HEK293 (cell line): ENCODE measurements around the gene KIF4A.
"Not testable (repeated sequence)": the region's sequence is repeated elsewhere in the genome, so short reads cannot be mapped to it uniquely, and the experiment has no call there.

Experiments
- CTCF ChIA-PET: fragments of 350-600 bp; formaldehyde crosslinking; extraction: SDS; loops from one replicate; lab custom pipeline; 2021; ENCODE audit warnings: antibody characterized with exemption; lab: Yijun Ruan, JAX
- POLR2A ChIA-PET: fragments of 300-600 bp; formaldehyde crosslinking; extraction: SDS; loops from one replicate; lab custom pipeline; 2020; ENCODE audit warnings: antibody characterized with exemption, inconsistent platforms; lab: Yijun Ruan, JAX
- H3K27ac ChIP-seq: fragments of 200-500 bp; sonication (Bioruptor generic); 2 replicates; pipeline ENCODE4 v1.5.1; 2014; ENCODE audit warnings: low read depth, low read length, control low read depth, inconsistent platforms; ENCODE audit errors: extremely low read depth
- H3K36me3 ChIP-seq, 2 experiments: fragments of 200-500 bp in 1 of 2; sonication (Bioruptor generic) in 1 of 2; 1 replicate in 1 of 2; 2 replicates in 1 of 2; pipeline ENCODE4 v1.5.1; 2014 to 2017; ENCODE audit warnings: inconsistent platforms in 2 of 2, low read length in 2 of 2; ENCODE audit not compliant: control insufficient read depth in 2 of 2, insufficient read depth in 1 of 2
- H3K4me1 ChIP-seq: fragments of 200-500 bp; sonication (Bioruptor generic); 2 replicates; pipeline ENCODE4 v1.5.1; 2014; ENCODE audit warnings: mild to moderate bottlenecking, low read length, inconsistent platforms; ENCODE audit not compliant: control insufficient read depth, insufficient read depth
- H3K4me3 ChIP-seq: 2 replicates; pipeline ENCODE4 v1.5.1; 2011; ENCODE audit warnings: low read depth, mild to moderate bottlenecking, control low read depth, low read length, moderate library complexity
- H3K9me3 ChIP-seq: fragments of 200-500 bp; sonication (Bioruptor generic); 2 replicates; pipeline ENCODE4 v1.5.1; 2014; ENCODE audit warnings: low read depth, low read length, inconsistent platforms; ENCODE audit not compliant: control insufficient read depth, insufficient read depth
- GLIS2 ChIP-seq: fragments of 450-650 bp; formaldehyde crosslinking; IDR thresholded peaks from 2 replicates; pipeline ENCODE4 v1.5.1; 2016; ENCODE audit warnings: missing biosample characterization, missing genetic modification characterization
- ZBTB7A ChIP-seq: fragments of 450-650 bp; formaldehyde crosslinking; IDR thresholded peaks from 2 replicates; pipeline ENCODE4 v1.5.1; 2016; ENCODE audit warnings: low read depth, missing biosample characterization, missing genetic modification characterization
- ZNF16 ChIP-seq: fragments of 450-650 bp; formaldehyde crosslinking; IDR thresholded peaks from 2 replicates; pipeline ENCODE4 v1.5.1; 2016; ENCODE audit warnings: low read depth, missing biosample characterization, missing genetic modification characterization
- ZNF19 ChIP-seq: fragments of 450-650 bp; formaldehyde crosslinking; IDR thresholded peaks from 2 replicates; pipeline ENCODE4; 2016; ENCODE audit warnings: missing biosample characterization, missing genetic modification characterization, low read depth
- ZNF23 ChIP-seq: fragments of 450-650 bp; formaldehyde crosslinking; IDR thresholded peaks from 2 replicates; pipeline ENCODE4 v1.5.1; 2016; ENCODE audit warnings: missing biosample characterization, missing genetic modification characterization, borderline replicate concordance
- ZNF585B ChIP-seq: fragments of 450-650 bp; formaldehyde crosslinking; IDR thresholded peaks from 2 replicates; pipeline ENCODE4 v1.5.1; 2016; ENCODE audit warnings: missing biosample characterization, missing genetic modification characterization
- ZNF664 ChIP-seq: fragments of 450-650 bp; formaldehyde crosslinking; IDR thresholded peaks from 2 replicates; pipeline ENCODE4 v1.5.1; 2016; ENCODE audit warnings: missing biosample characterization, missing genetic modification characterization
- ZNF791 ChIP-seq: fragments of 450-650 bp; formaldehyde crosslinking; IDR thresholded peaks from 2 replicates; pipeline ENCODE4 v1.5.1; 2016; ENCODE audit warnings: missing biosample characterization, missing genetic modification characterization
- ZSCAN23 ChIP-seq: fragments of 450-650 bp; formaldehyde crosslinking; IDR thresholded peaks from 2 replicates; pipeline ENCODE4 v1.5.1; 2016; ENCODE audit warnings: missing biosample characterization, missing genetic modification characterization
- ZXDB ChIP-seq: fragments of 450-650 bp; formaldehyde crosslinking; IDR thresholded peaks from 2 replicates; pipeline ENCODE4 v1.5.1; 2016; ENCODE audit warnings: missing biosample characterization, missing genetic modification characterization
- TF ChIP-seq, protein P1 (sequence below): fragments of 450-650 bp; formaldehyde crosslinking; IDR thresholded peaks from 2 replicates; pipeline ENCODE4 v1.5.1; 2017; ENCODE audit warnings: missing biosample characterization, missing genetic modification characterization
- TF ChIP-seq, protein P2 (sequence below): fragments of 450-650 bp; formaldehyde crosslinking; IDR thresholded peaks from 2 replicates; pipeline ENCODE4; 2016; ENCODE audit warnings: missing biosample characterization, missing genetic modification characterization
- TF ChIP-seq, protein P3 (sequence below): fragments of 450-650 bp; formaldehyde crosslinking; IDR thresholded peaks from 2 replicates; pipeline ENCODE4 v1.5.1; 2017; ENCODE audit warnings: missing biosample characterization, missing genetic modification characterization
- TF ChIP-seq, protein P4 (sequence below): fragments of 450-650 bp; formaldehyde crosslinking; IDR thresholded peaks from 2 replicates; pipeline ENCODE4 v1.5.1; 2016; ENCODE audit warnings: missing biosample characterization, missing genetic modification characterization, borderline replicate concordance

Gene KIF4A

DNA sequence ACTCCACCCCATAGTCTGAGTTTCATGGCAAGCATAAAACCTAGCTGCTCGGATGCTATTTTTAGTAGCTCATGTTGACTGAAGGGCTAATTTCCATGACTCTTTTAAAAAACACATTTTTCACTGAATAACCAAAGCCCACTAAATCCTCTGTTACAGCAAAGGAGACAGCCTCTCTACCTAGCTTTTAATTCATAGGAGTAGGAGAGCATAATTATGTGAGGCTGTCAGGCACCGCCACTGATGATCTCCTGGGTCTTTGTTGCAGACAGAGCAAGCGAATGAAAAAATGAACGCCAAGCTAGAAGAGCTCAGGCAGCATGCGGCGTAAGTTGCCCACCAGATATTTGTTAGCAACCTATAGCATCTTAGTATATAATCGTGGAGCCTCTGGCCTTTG lies 53.5 kb downstream of the KIF4A start:
- CTCF ChIA-PET: interaction anchor here (0.6 to 1.4 kb wide), 3 partner anchors 11 to 96 kb away, joined by 3 to 4 read pairs (median 4); no protein-coding TSS in a partner anchor
- POLR2A ChIA-PET: no interaction called here

DNA sequence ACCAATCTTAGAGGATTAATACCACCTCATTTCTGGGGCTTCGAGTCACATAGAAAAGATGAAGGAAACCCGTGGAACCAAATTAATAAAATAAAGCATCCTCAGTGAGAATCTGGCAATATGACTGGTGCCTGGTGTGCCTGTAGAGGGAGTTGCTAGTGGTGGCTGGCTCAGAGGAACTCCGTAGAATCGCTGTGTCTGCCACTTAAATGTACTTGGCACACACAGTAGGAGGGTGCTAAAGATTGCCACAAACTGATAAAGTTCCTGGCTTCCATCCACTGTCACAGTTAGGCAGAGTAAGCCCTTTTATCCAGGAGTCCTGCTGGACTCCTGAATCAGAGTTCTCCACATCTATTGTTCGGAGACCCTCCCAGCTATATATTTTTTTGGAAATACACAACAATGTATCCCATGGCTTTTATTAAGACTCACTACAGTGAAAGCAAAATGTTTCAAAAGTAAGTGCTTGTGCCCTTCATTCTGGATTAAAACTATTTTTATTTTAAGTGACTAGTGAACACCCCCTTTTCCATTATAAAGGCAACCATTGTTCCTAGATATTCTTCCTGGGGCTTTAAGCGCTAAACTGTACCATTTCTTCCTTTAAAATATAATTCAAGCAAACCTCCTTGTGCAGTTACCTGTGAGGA lies 56.6 kb downstream of the KIF4A start:
- peaks cover 21 to 71% of the 10 kb centered on the region in 2 experiments for H3K36me3 ChIP-seq
- no peak overlapping the region for H3K4me3 ChIP-seq
- TF ChIP-seq, protein P1, sequence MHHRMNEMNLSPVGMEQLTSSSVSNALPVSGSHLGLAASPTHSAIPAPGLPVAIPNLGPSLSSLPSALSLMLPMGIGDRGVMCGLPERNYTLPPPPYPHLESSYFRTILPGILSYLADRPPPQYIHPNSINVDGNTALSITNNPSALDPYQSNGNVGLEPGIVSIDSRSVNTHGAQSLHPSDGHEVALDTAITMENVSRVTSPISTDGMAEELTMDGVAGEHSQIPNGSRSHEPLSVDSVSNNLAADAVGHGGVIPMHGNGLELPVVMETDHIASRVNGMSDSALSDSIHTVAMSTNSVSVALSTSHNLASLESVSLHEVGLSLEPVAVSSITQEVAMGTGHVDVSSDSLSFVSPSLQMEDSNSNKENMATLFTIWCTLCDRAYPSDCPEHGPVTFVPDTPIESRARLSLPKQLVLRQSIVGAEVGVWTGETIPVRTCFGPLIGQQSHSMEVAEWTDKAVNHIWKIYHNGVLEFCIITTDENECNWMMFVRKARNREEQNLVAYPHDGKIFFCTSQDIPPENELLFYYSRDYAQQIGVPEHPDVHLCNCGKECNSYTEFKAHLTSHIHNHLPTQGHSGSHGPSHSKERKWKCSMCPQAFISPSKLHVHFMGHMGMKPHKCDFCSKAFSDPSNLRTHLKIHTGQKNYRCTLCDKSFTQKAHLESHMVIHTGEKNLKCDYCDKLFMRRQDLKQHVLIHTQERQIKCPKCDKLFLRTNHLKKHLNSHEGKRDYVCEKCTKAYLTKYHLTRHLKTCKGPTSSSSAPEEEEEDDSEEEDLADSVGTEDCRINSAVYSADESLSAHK (tag by site-specific recombination): no peak
- TF ChIP-seq ZNF664 (no peak), ZNF19 (tag by site-specific recombination) (no peak), GLIS2 (no peak), ZBTB7A (tag by site-specific recombination) (no peak), ZNF16 (no peak)
- POLR2A ChIA-PET: no interaction called here
- CTCF ChIA-PET: no interaction called here
- H3K4me1 ChIP-seq: no peaks in the 10 kb centered on the region
- no peaks in the 10 kb centered on the region for H3K9me3 ChIP-seq
- H3K27ac ChIP-seq: no peak overlapping the region

More for the DNA sequence above, 53.5 kb downstream of the KIF4A start:
- H3K4me1 ChIP-seq: no peaks in the 10 kb centered on the region
- no peak overlapping the region for H3K4me3 ChIP-seq
- H3K27ac ChIP-seq: no peak overlapping the region
- TF ChIP-seq ZNF23 (tag by site-specific recombination): no peak
- TF ChIP-seq ZNF585B (tag by site-specific recombination): no peak
- TF ChIP-seq, protein P2, sequence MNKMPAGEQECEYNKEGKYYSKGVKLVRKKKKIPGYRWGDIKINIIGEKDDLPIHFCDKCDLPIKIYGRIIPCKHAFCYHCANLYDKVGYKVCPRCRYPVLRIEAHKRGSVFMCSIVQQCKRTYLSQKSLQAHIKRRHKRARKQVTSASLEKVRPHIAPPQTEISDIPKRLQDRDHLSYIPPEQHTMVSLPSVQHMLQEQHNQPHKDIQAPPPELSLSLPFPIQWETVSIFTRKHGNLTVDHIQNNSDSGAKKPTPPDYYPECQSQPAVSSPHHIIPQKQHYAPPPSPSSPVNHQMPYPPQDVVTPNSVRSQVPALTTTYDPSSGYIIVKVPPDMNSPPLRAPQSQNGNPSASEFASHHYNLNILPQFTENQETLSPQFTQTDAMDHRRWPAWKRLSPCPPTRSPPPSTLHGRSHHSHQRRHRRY (tag by site-specific recombination): no peak
- TF ChIP-seq ZXDB (tag by site-specific recombination): no peak
- TF ChIP-seq, protein P3, sequence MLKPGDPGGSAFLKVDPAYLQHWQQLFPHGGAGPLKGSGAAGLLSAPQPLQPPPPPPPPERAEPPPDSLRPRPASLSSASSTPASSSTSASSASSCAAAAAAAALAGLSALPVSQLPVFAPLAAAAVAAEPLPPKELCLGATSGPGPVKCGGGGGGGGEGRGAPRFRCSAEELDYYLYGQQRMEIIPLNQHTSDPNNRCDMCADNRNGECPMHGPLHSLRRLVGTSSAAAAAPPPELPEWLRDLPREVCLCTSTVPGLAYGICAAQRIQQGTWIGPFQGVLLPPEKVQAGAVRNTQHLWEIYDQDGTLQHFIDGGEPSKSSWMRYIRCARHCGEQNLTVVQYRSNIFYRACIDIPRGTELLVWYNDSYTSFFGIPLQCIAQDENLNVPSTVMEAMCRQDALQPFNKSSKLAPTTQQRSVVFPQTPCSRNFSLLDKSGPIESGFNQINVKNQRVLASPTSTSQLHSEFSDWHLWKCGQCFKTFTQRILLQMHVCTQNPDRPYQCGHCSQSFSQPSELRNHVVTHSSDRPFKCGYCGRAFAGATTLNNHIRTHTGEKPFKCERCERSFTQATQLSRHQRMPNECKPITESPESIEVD (tag by site-specific recombination): no peak
- no peak for TF ChIP-seq ZSCAN23
- TF ChIP-seq ZNF791: no peak
- TF ChIP-seq, protein P4, sequence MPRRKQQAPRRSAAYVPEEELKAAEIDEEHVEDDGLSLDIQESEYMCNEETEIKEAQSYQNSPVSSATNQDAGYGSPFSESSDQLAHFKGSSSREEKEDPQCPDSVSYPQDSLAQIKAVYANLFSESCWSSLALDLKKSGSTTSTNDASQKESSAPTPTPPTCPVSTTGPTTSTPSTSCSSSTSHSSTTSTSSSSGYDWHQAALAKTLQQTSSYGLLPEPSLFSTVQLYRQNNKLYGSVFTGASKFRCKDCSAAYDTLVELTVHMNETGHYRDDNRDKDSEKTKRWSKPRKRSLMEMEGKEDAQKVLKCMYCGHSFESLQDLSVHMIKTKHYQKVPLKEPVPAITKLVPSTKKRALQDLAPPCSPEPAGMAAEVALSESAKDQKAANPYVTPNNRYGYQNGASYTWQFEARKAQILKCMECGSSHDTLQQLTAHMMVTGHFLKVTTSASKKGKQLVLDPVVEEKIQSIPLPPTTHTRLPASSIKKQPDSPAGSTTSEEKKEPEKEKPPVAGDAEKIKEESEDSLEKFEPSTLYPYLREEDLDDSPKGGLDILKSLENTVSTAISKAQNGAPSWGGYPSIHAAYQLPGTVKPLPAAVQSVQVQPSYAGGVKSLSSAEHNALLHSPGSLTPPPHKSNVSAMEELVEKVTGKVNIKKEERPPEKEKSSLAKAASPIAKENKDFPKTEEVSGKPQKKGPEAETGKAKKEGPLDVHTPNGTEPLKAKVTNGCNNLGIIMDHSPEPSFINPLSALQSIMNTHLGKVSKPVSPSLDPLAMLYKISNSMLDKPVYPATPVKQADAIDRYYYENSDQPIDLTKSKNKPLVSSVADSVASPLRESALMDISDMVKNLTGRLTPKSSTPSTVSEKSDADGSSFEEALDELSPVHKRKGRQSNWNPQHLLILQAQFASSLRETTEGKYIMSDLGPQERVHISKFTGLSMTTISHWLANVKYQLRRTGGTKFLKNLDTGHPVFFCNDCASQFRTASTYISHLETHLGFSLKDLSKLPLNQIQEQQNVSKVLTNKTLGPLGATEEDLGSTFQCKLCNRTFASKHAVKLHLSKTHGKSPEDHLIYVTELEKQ (tag by site-specific recombination): no peak
- peaks cover 25 to 70% of the 10 kb centered on the region in 2 experiments for H3K36me3 ChIP-seq
- H3K9me3 ChIP-seq: no peaks in the 10 kb centered on the region

DNA sequence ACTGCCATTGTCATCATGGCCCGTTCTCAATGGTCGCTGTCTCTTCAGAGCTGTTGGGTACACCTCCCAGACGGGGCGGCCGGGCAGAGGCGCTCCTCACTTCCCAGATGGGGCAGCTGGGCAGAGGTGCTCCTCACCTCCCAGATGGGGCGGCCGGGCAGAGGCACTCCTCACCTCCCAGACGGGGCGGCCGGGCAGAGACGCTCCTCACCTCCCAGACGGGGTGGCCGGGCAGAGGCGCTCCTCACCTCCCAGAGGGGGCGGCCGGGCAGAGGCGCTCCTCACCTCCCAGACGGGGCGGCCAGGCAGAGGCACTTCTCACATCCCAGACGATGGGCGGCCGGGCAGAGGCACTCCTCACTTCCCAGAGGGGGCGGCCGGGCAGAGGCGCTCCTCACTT lies 58.9 kb downstream of the KIF4A start:
- H3K4me3 ChIP-seq, H3K9me3 ChIP-seq, POLR2A ChIA-PET, H3K4me1 ChIP-seq, H3K27ac ChIP-seq: not testable (repeated sequence)
- CTCF ChIA-PET: interaction anchor here (0.6 kb wide), 1 partner anchor 11 kb away, joined by 5 read pairs; no protein-coding TSS in a partner anchor
- peaks cover 6 to 66% of the 10 kb centered on the region in 2 experiments for H3K36me3 ChIP-seq

DNA sequence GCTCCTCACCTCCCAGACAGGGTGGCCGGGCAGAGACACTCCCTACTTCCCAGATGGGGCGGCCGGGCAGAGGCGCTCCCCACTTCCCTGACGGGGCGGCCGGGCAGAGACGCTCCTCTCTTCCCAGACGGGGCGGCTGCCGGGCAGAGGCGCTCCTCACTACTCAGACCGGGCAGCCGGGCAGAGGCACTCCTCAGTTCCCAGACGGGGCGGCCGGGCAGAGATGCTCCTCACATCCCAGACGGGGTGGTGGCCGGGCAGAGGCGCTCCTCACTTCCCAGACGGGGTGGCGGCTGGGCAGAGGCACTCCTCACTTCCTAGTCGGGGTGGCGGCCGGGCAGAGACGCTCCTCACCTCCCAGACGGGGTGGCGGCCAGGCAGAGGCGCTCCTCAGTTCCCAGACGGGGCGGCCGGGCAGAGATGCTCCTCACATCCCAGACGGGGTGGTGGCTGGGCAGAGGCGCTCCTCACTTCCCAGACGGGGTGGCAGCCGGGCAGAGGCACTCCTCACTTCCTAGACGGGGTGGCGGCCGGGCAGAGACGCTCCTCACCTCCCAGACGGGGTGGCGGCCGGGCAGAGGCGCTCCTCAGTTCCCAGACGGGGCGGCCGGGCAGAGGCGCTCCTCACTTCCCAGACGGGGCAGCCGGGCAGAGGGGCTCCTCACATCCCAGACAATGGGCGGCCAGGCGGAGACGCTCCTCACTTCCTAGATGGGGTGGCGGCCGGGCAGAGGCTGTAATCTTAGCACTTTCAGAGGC lies 59.6 kb downstream of the KIF4A start:
- peaks cover 9 to 66% of the 10 kb centered on the region in 2 experiments for H3K36me3 ChIP-seq
- CTCF ChIA-PET, POLR2A ChIA-PET, H3K4me3 ChIP-seq, H3K9me3 ChIP-seq, H3K27ac ChIP-seq, H3K4me1 ChIP-seq: not testable (repeated sequence)
